Loucy (cell line): Measurements from ENCODE around the gene SEPTIN14.

Experiments
- H2AFZ ChIP-seq: fragments of 200-600 bp; sonication (generic); 2 replicates; pipeline ENCODE4 v1.6.0; 2016; ENCODE audit warnings: antibody characterized with exemption, mild to moderate bottlenecking, low read length, moderate library complexity
- H3F3A ChIP-seq: fragments of 200-600 bp; 2 replicates; pipeline ENCODE4 v1.6.0; 2016; ENCODE audit warnings: antibody characterized with exemption, low read depth, mild to moderate bottlenecking
- H3K27me3 ChIP-seq: fragments of 200-600 bp; sonication (generic); 2 replicates; pipeline ENCODE4 v1.6.1; 2014; ENCODE audit warnings: low read length, mild to moderate bottlenecking; ENCODE audit not compliant: insufficient read depth, poor library complexity, severe bottlenecking
- H3K36me3 ChIP-seq: fragments of 200-600 bp; sonication (generic); 2 replicates; pipeline ENCODE4 v1.6.1; 2016; ENCODE audit warnings: low read length; ENCODE audit not compliant: insufficient read depth
- H3K4me1 ChIP-seq: fragments of 200-600 bp; sonication (generic); 2 replicates; pipeline ENCODE4 v1.5.1; 2014; ENCODE audit warnings: low read length, mild to moderate bottlenecking; ENCODE audit not compliant: insufficient read depth, poor library complexity, severe bottlenecking
- H3K4me2 ChIP-seq: fragments of 200-600 bp; sonication (generic); 2 replicates; pipeline ENCODE4 v1.6.0; 2014; ENCODE audit warnings: antibody characterized with exemption, low read length, low read depth, mild to moderate bottlenecking; ENCODE audit not compliant: poor library complexity, severe bottlenecking
- H3K4me3 ChIP-seq: fragments of 200-600 bp; sonication (generic); 2 replicates; pipeline ENCODE4 v1.5.1; 2014; ENCODE audit warnings: low read length, mild to moderate bottlenecking, mixed read lengths; ENCODE audit not compliant: poor library complexity, severe bottlenecking
- H3K79me2 ChIP-seq: fragments of 200-600 bp; sonication (generic); 2 replicates; pipeline ENCODE4 v1.6.1; 2014; ENCODE audit warnings: low read length; ENCODE audit not compliant: insufficient read depth
- H3K9ac ChIP-seq: fragments of 200-600 bp; sonication (generic); 2 replicates; pipeline ENCODE4 v1.6.0; 2014; ENCODE audit warnings: mild to moderate bottlenecking, low read depth, low read length, moderate library complexity; ENCODE audit not compliant: poor library complexity, severe bottlenecking
- H3K9me2 ChIP-seq: fragments of 200-600 bp; sonication (generic); replicated peaks from 2 replicates; pipeline ENCODE4 v1.6.1; 2016; ENCODE audit warnings: low read depth, low read length, mixed read lengths
- H3K9me3 ChIP-seq: fragments of 200-600 bp; sonication (generic); 2 replicates; pipeline ENCODE4 v1.6.1; 2014; ENCODE audit warnings: mild to moderate bottlenecking, antibody characterized with exemption, low read length, low read depth; ENCODE audit not compliant: insufficient read depth
- H4K20me1 ChIP-seq: fragments of 200-600 bp; sonication (generic); 2 replicates; pipeline ENCODE4 v1.6.0; 2014; ENCODE audit warnings: antibody characterized with exemption, low read length, mild to moderate bottlenecking; ENCODE audit not compliant: insufficient read depth, poor library complexity, severe bottlenecking
- CTCF ChIP-seq: fragments of 200-600 bp; sonication (generic); conservative IDR thresholded peaks from 2 replicates; pipeline ENCODE4 v1.5.1; 2014; ENCODE audit warnings: mild to moderate bottlenecking, antibody characterized with exemption, low read length
- EZH2phosphoT487 ChIP-seq: fragments of 200-600 bp; IDR thresholded peaks from 2 replicates; pipeline ENCODE4 v1.6.1; 2018; ENCODE audit warnings: antibody characterized with exemption, mild to moderate bottlenecking, moderate library complexity, borderline replicate concordance

Gene SEPTIN14

GRCh38 chr7:55794527-55794926 is 68.0 kb downstream of the SEPTIN14 start:
- H3K27me3 ChIP-seq = no peaks in the 10 kb centered on the region
- no peak overlapping the region for H2AFZ ChIP-seq
- H3K79me2 ChIP-seq = no peaks in the 10 kb centered on the region
- no peak overlapping the region for H3K4me3 ChIP-seq
- no peaks in the 10 kb centered on the region for H4K20me1 ChIP-seq
- H3K36me3 ChIP-seq = no peaks in the 10 kb centered on the region
- H3K9ac ChIP-seq = no peak overlapping the region
- H3K4me1 ChIP-seq = no peaks in the 10 kb centered on the region
- no peak for TF ChIP-seq EZH2phosphoT487
- TF ChIP-seq CTCF = no peak
- no peaks in the 10 kb centered on the region; the same call in 1 of the 2 replicates for H3K9me3 ChIP-seq
- H3K4me2 ChIP-seq = no peak overlapping the region
- no peaks in the 10 kb centered on the region for H3F3A ChIP-seq
- H3K9me2 ChIP-seq = no peaks in the 10 kb centered on the region

GRCh38 chr7:55792048-55792447 is 70.5 kb downstream of the SEPTIN14 start:
- Histone ChIP-seq H2AFZ (no peak overlapping the region), H3K9ac (no peak overlapping the region), H3K4me1 (no peaks in the 10 kb centered on the region), H3K4me3 (no peak overlapping the region), H3K9me2 (no peaks in the 10 kb centered on the region), H3K36me3 (no peaks in the 10 kb centered on the region), H4K20me1 (no peaks in the 10 kb centered on the region), H3K27me3 (no peaks in the 10 kb centered on the region), H3K4me2 (no peak overlapping the region), H3K79me2 (no peaks in the 10 kb centered on the region), H3K9me3 (no peaks in the 10 kb centered on the region), H3F3A (no peaks in the 10 kb centered on the region)
- no peak for TF ChIP-seq EZH2phosphoT487
- TF ChIP-seq CTCF = no peak

GRCh38 chr7:55787796-55788195 is 74.8 kb downstream of the SEPTIN14 start:
- Histone ChIP-seq H2AFZ (no peak overlapping the region), H3K9ac (no peak overlapping the region), H3K27me3 (no peaks in the 10 kb centered on the region), H3K9me2 (no peaks in the 10 kb centered on the region), H3K4me2 (no peak overlapping the region), H3K4me3 (no peak overlapping the region), H3K9me3 (0 out of 2 replicates have a peak, but pooled peaks cover 3% of the 10 kb centered on the region), H3K79me2 (no peaks in the 10 kb centered on the region), H3F3A (no peaks in the 10 kb centered on the region), H4K20me1 (no peaks in the 10 kb centered on the region), H3K4me1 (no peaks in the 10 kb centered on the region), H3K36me3 (no peaks in the 10 kb centered on the region)
- no peak for TF ChIP-seq CTCF
- TF ChIP-seq EZH2phosphoT487 = no peak
